Memory B cell (primary cell): Measurements from ENCODE around the gene ZSWIM8.
A peak's percentile ranks its signal among the peaks of the same experiment; 100 is the strongest.

ENCODE experiments used
- ATAC-seq: fragments of 150-1000 bp; cut with Tn5 transposase; 2 replicates; pipeline ENCODE4 v1.10.0; 2021; ENCODE audit warnings: low read depth, mild to moderate bottlenecking, moderate library complexity
- DNase-seq, 2 donors: peaks; one replicate each; pipeline ENCODE4 v3.0.0; 2022; ENCODE audit warnings: low spot score in 2 of 2
- H3K27ac Mint-ChIP-seq: one replicate; pipeline ENCODE4 v1.8.0; 2022; ENCODE audit warnings: mild to moderate bottlenecking, moderate library complexity, mixed read lengths
- H3K27me3 Mint-ChIP-seq: one replicate; pipeline ENCODE4 v1.8.0; 2022; ENCODE audit warnings: mixed read lengths
- H3K36me3 Mint-ChIP-seq: one replicate; pipeline ENCODE4 v1.8.0; 2022; ENCODE audit warnings: mild to moderate bottlenecking, mixed read lengths
- H3K4me1 Mint-ChIP-seq: one replicate; pipeline ENCODE4 v1.8.0; 2022; ENCODE audit warnings: mixed read lengths
- H3K4me3 Mint-ChIP-seq: one replicate; pipeline ENCODE4 v1.8.0; 2022; ENCODE audit warnings: mild to moderate bottlenecking, moderate library complexity, mixed read lengths
- H3K9me3 Mint-ChIP-seq: one replicate; pipeline ENCODE4 v1.8.0; 2022; ENCODE audit warnings: mixed read lengths

Gene ZSWIM8

GRCh38 chr10:73763343-73763742 lies 22.1 kb upstream of the ZSWIM8 start:
- H3K4me1 Mint-ChIP-seq = peaks cover 17% of the 10 kb centered on the region
- no peak overlapping the region for H3K4me3 Mint-ChIP-seq
- ATAC-seq (peak; percentile 76), DNase-seq (no peak)
- no peaks in the 10 kb centered on the region for H3K9me3 Mint-ChIP-seq
- peak overlapping the region; percentile 62 for H3K27ac Mint-ChIP-seq
- H3K27me3 Mint-ChIP-seq = no peaks in the 10 kb centered on the region
- H3K36me3 Mint-ChIP-seq = peaks cover 52% of the 10 kb centered on the region

- no peak overlapping the region for H3K27ac Mint-ChIP-seq
Measured at GRCh38 chr10:73765066-73765465, 20.3 kb upstream of the ZSWIM8 start.

DNA sequence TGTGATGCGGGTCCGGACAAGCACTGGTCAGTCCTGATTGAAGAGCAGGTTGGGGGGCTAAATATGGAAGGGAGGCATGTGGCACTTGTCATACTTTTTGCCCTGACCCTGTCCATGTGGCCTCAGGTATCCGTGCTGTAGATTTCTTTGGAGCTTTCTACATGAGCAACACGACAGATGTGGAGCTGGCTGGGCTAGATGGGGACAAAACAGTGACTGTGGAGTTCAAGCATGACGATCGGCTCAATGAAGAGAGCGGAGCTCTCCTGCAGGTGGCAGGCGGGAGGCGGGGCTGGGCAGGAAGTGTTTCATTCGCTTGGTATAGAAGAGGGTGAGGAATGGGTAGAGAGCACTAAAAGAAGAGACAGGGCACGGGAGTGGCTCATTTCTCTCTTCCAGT lies 16.5 kb upstream of the ZSWIM8 start:
- H3K4me1 Mint-ChIP-seq = peaks cover 27% of the 10 kb centered on the region
- peaks cover 37% of the 10 kb centered on the region for H3K36me3 Mint-ChIP-seq
- ATAC-seq = peak; percentile 49
- H3K9me3 Mint-ChIP-seq = no peaks in the 10 kb centered on the region
- peak overlapping the region; percentile 62 for H3K4me3 Mint-ChIP-seq
- peak overlapping the region; percentile 56 for H3K27ac Mint-ChIP-seq
- DNase-seq = peak; percentile 49 to 52
- H3K27me3 Mint-ChIP-seq = no peaks in the 10 kb centered on the region

More at GRCh38 chr10:73765066-73765465, 20.3 kb upstream of the ZSWIM8 start:
- ATAC-seq (no peak), DNase-seq (no peak)
- peaks cover 25% of the 10 kb centered on the region for H3K4me1 Mint-ChIP-seq
- H3K27me3 Mint-ChIP-seq = no peaks in the 10 kb centered on the region
- H3K9me3 Mint-ChIP-seq = no peaks in the 10 kb centered on the region
- no peak overlapping the region for H3K4me3 Mint-ChIP-seq
- peaks cover 56% of the 10 kb centered on the region for H3K36me3 Mint-ChIP-seq

- Mint-ChIP-seq H3K4me1 (peaks cover 30% of the 10 kb centered on the region), H3K27ac (peak overlapping the region; percentile 56), H3K36me3 (peaks cover 35% of the 10 kb centered on the region), H3K4me3 (peak overlapping the region; percentile 62), H3K27me3 (no peaks in the 10 kb centered on the region), H3K9me3 (no peaks in the 10 kb centered on the region)
- DNase-seq = no peak
- ATAC-seq = no peak
Measured at GRCh38 chr10:73769396-73769795, 16.0 kb upstream of the ZSWIM8 start.

- DNase-seq (peak in 1 of 2 donors; percentile 70), ATAC-seq (peak; percentile 34)
- Mint-ChIP-seq H3K27ac (peak overlapping the region; percentile 84), H3K4me3 (peak overlapping the region; percentile 84), H3K27me3 (no peaks in the 10 kb centered on the region), H3K4me1 (peaks cover 41% of the 10 kb centered on the region), H3K9me3 (no peaks in the 10 kb centered on the region), H3K36me3 (peaks cover 24% of the 10 kb centered on the region)
Measured at GRCh38 chr10:73771722-73772280, 13.6 kb upstream of the ZSWIM8 start.

GRCh38 chr10:73772281-73773151 lies 12.9 kb upstream of the ZSWIM8 start:
- DNase-seq = peak; percentile 71 to 81
- no peaks in the 10 kb centered on the region for H3K27me3 Mint-ChIP-seq
- peak overlapping the region; percentile 84 for H3K27ac Mint-ChIP-seq
- peak; percentile 74 for ATAC-seq
- peaks cover 23% of the 10 kb centered on the region for H3K36me3 Mint-ChIP-seq
- peak overlapping the region; percentile 84 for H3K4me3 Mint-ChIP-seq
- no peaks in the 10 kb centered on the region for H3K9me3 Mint-ChIP-seq
- peaks cover 41% of the 10 kb centered on the region for H3K4me1 Mint-ChIP-seq

DNA sequence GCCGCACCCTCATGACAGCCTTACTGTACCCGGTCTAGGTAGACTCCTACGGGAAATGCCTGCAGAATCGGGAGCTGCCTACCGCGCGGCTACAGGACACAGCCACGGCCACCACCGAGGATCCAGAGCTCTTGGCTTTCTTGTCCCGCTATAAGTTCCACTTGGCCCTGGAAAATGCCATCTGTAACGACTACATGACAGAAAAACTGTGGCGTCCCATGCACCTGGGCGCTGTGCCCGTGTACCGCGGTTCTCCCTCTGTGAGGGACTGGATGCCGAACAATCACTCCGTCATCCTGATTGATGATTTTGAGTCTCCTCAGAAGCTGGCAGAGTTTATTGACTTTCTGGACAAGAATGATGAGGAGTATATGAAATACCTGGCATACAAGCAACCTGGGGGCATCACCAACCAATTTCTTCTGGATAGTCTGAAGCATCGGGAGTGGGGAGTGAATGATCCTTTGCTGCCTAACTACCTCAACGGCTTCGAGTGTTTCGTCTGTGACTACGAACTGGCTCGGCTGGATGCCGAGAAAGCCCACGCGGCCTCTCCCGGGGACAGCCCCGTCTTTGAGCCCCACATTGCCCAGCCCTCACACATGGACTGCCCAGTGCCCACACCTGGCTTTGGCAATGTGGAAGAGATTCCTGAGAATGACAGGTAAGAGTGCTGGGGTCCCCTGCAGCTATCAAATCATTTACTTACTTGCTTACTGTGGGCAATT lies 12.1 kb upstream of the ZSWIM8 start:
- no peak for ATAC-seq
- Mint-ChIP-seq H3K9me3 (no peaks in the 10 kb centered on the region), H3K27ac (peak overlapping the region; percentile 84), H3K27me3 (no peaks in the 10 kb centered on the region), H3K4me3 (peak overlapping the region; percentile 84), H3K4me1 (peaks cover 38% of the 10 kb centered on the region), H3K36me3 (peaks cover 19% of the 10 kb centered on the region)
- peak in 1 of 2 donors; percentile 32 for DNase-seq

- Mint-ChIP-seq H3K36me3 (peaks cover 16% of the 10 kb centered on the region), H3K27ac (peak overlapping the region; percentile 84)
- no peak for ATAC-seq
Measured at GRCh38 chr10:73774637-73775036, 10.8 kb upstream of the ZSWIM8 start.

DNA sequence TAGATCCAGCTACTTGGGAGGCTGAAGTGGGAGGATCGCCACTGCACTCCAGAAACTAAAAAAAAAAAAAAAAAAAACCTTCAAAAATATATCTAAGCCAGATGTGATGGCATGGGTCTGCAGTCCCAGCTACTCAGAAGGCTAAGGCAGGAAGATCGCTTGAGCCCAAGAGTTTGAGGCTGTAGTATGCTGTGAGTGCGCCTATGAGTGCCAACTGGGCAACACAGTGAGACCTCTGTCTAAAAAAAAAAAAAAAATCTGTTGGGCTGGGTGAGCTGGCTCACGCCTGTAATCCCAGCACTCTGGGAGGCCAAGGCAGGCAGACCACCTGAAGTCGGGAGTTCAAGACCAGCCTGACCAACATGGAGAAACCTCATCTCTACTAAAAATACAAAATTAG lies 6.4 kb upstream of the ZSWIM8 start:
- no peak overlapping the region for H3K27ac Mint-ChIP-seq

More at GRCh38 chr10:73774637-73775036, 10.8 kb upstream of the ZSWIM8 start:
- Mint-ChIP-seq H3K27me3 (no peaks in the 10 kb centered on the region), H3K4me1 (peaks cover 28% of the 10 kb centered on the region), H3K4me3 (peak overlapping the region; percentile 66), H3K9me3 (no peaks in the 10 kb centered on the region)
- DNase-seq = no peak

DNA sequence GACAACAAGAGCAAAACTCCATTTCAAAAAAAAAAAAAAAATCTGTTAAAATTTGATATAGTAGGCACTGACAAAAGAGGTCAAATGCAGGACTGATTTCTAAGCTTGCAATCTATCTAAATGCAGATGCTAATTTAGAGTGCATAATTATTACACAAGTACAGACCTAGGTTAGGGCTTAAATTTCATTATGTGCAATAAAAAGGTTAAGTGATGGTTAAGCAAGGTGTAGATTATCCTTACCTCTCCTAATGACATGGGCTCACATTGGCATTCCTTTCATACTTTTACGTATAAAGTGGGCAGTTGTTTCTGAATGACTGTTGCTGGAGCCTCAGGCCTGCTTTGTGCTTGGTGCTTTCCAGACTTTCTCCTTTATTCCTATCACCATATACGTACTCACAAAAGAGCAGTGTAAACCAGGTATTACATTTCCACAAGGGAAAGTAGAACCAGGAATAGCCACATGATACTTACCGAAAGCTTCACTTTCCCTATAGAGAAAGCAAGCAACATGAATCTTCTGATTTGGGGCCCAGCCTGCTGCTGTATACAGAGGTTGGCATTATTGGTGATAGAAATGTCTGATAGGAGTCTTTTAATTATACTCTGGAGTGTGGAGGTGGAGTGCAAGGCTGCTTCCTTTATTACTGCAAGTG lies 5.7 kb upstream of the ZSWIM8 start:
- Mint-ChIP-seq H3K36me3 (peaks cover 7% of the 10 kb centered on the region), H3K27ac (no peak overlapping the region)
- no peak for ATAC-seq

More for the DNA sequence above, 6.4 kb upstream of the ZSWIM8 start:
- ATAC-seq (no peak), DNase-seq (no peak)
- H3K27me3 Mint-ChIP-seq = no peaks in the 10 kb centered on the region
- H3K36me3 Mint-ChIP-seq = peaks cover 9% of the 10 kb centered on the region
- H3K4me3 Mint-ChIP-seq = no peak overlapping the region
- no peaks in the 10 kb centered on the region for H3K9me3 Mint-ChIP-seq
- peaks cover 32% of the 10 kb centered on the region for H3K4me1 Mint-ChIP-seq

GRCh38 chr10:73780301-73780700 lies 5.1 kb upstream of the ZSWIM8 start:
- DNase-seq (no peak), ATAC-seq (no peak)
- Mint-ChIP-seq H3K4me3 (peak overlapping the region; percentile 96), H3K27me3 (no peaks in the 10 kb centered on the region), H3K4me1 (peaks cover 25% of the 10 kb centered on the region), H3K36me3 (peaks cover 7% of the 10 kb centered on the region), H3K9me3 (no peaks in the 10 kb centered on the region), H3K27ac (no peak overlapping the region)

More for the DNA sequence above, 5.7 kb upstream of the ZSWIM8 start:
- DNase-seq = no peak
- Mint-ChIP-seq H3K4me3 (peak overlapping the region; percentile 47), H3K27me3 (no peaks in the 10 kb centered on the region), H3K9me3 (no peaks in the 10 kb centered on the region), H3K4me1 (peaks cover 28% of the 10 kb centered on the region)

GRCh38 chr10:73780966-73781365 lies 4.4 kb upstream of the ZSWIM8 start:
- peak overlapping the region; percentile 92 for H3K27ac Mint-ChIP-seq
- DNase-seq (no peak), ATAC-seq (no peak)
- H3K36me3 Mint-ChIP-seq = peaks cover 5% of the 10 kb centered on the region
- no peaks in the 10 kb centered on the region for H3K9me3 Mint-ChIP-seq
- peak overlapping the region; percentile 96 for H3K4me3 Mint-ChIP-seq
- H3K27me3 Mint-ChIP-seq = no peaks in the 10 kb centered on the region
- H3K4me1 Mint-ChIP-seq = peaks cover 25% of the 10 kb centered on the region

DNA sequence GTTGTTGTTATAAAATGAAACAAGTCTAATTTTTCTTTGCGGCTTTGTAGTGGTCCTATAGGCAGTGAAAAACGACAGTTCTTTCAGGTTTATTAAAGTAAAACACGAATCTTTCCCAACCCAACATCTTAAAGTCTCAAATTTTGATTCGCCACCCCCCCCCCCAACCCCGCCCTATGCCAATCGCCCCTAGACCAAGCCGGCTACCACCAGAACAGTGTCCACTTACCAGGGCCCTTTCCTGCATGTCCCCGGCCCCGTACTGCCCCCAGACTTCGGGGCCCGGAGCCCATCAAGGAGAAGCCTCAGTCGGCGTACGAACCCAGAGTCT lies 3.9 kb upstream of the ZSWIM8 start:
- no peaks in the 10 kb centered on the region for H3K27me3 Mint-ChIP-seq
- H3K4me1 Mint-ChIP-seq = peaks cover 30% of the 10 kb centered on the region
- no peak for ATAC-seq

More for the DNA sequence above, 3.9 kb upstream of the ZSWIM8 start:
- peak overlapping the region; percentile 92 for H3K27ac Mint-ChIP-seq
- peak overlapping the region; percentile 96 for H3K4me3 Mint-ChIP-seq
- H3K9me3 Mint-ChIP-seq = no peaks in the 10 kb centered on the region
- peaks cover 5% of the 10 kb centered on the region for H3K36me3 Mint-ChIP-seq
- DNase-seq = no peak
